Astrocyte of the spinal cord (primary cell): ENCODE data around the gene SORCS2.

Experiments used
- DNase-seq: peaks from one replicate; pipeline ENCODE4 v3.0.0; 2011; ENCODE audit warnings: low read depth, low spot score
- H3K4me3 ChIP-seq: 2 replicates; pipeline ENCODE4 v1.5.1; 2011; ENCODE audit warnings: low read depth, mild to moderate bottlenecking, low read length, moderate library complexity
- CTCF ChIP-seq: IDR thresholded peaks from 2 replicates; pipeline ENCODE4 v1.5.1; 2012; ENCODE audit warnings: low read depth, mild to moderate bottlenecking, low read length, inconsistent platforms
- in situ Hi-C: cut with HindIII; loops from 2 replicates; pipeline ENCODE4 v1.10.0; 2017; ENCODE audit warnings: low sequenced_read_pairs

SORCS2 gene

GRCh38 chr4:7411491-7411890 is 219.2 kb downstream of the SORCS2 start:
- DNase-seq, result no peak
- no peak overlapping the region for H3K4me3 ChIP-seq
- no peak for TF ChIP-seq CTCF
- in situ Hi-C loops, result no loop called here

- TF ChIP-seq CTCF, result no peak
- H3K4me3 ChIP-seq, result no peak overlapping the region
- no peak for DNase-seq
- in situ Hi-C loops, result no loop called here
Measured at GRCh38 chr4:7411896-7412553, 219.7 kb downstream of the SORCS2 start.

- H3K4me3 ChIP-seq, result no peak overlapping the region
- TF ChIP-seq CTCF, result no peak
- no peak for DNase-seq
- in situ Hi-C loops, result no loop called here
Measured at GRCh38 chr4:7412554-7412912, 220.2 kb downstream of the SORCS2 start.

- no peak for TF ChIP-seq CTCF
- no peak for DNase-seq
- in situ Hi-C loops, result no loop called here
- H3K4me3 ChIP-seq, result no peak overlapping the region
Measured at GRCh38 chr4:7414046-7414445, 221.7 kb downstream of the SORCS2 start.

GRCh38 chr4:7414736-7415510 is 222.6 kb downstream of the SORCS2 start:
- H3K4me3 ChIP-seq, result no peak overlapping the region
- no peak for TF ChIP-seq CTCF
- no peak for DNase-seq
- in situ Hi-C loops, result no loop called here

GRCh38 chr4:7415927-7416686 is 223.8 kb downstream of the SORCS2 start:
- no peak for DNase-seq
- TF ChIP-seq CTCF, result no peak
- H3K4me3 ChIP-seq, result no peak overlapping the region
- in situ Hi-C loops, result no loop called here
